ENCODE measurements around the gene RBM19.

RBM19 gene

GRCh38 chr12:113783811-113784210, 182.3 kb downstream of the RBM19 start:
- Histone ChIP-seq H3K36me3 (ENCODE audit: insufficient read depth, low read length) (no peaks in the 10 kb centered on the region), H3K9ac (ENCODE audit: low read depth, low read length) (no peak overlapping the region), H3K4me1 (ENCODE audit: insufficient read depth, low read length) (peaks cover 6% of the 10 kb centered on the region; the same call in 1 of the 2 replicates)

GRCh38 chr12:113782873-113783272, 183.3 kb downstream of the RBM19 start:
- Histone ChIP-seq H3K4me1 (ENCODE audit: insufficient read depth, low read length) (peaks cover 6% of the 10 kb centered on the region; the same call in 1 of the 2 replicates), H3K9me3 (ENCODE audit: control insufficient read depth, insufficient read depth, low read length) (no peaks in the 10 kb centered on the region; the same call in 1 of the 2 replicates), H3K9ac (ENCODE audit: low read depth, low read length) (no peak overlapping the region), H3K36me3 (ENCODE audit: insufficient read depth, low read length) (no peaks in the 10 kb centered on the region)

More at GRCh38 chr12:113783811-113784210, 182.3 kb downstream of the RBM19 start:
- no peaks in the 10 kb centered on the region; the same call in 1 of the 2 replicates for H3K9me3 ChIP-seq (ENCODE audit: control insufficient read depth, insufficient read depth, low read length)

- Histone ChIP-seq H3K4me1 (ENCODE audit: insufficient read depth, low read length) (peaks cover 6% of the 10 kb centered on the region; the same call in 1 of the 2 replicates), H3K36me3 (ENCODE audit: insufficient read depth, low read length) (no peaks in the 10 kb centered on the region), H3K9ac (ENCODE audit: low read depth, low read length) (no peak overlapping the region), H3K9me3 (ENCODE audit: control insufficient read depth, insufficient read depth, low read length) (no peaks in the 10 kb centered on the region; the same call in 1 of the 2 replicates)
Measured at GRCh38 chr12:113781415-113782198, 184.5 kb downstream of the RBM19 start.

- Histone ChIP-seq H3K9me3 (ENCODE audit: control insufficient read depth, insufficient read depth, low read length) (no peaks in the 10 kb centered on the region; the same call in 1 of the 2 replicates), H3K9ac (ENCODE audit: low read depth, low read length) (no peak overlapping the region), H3K36me3 (ENCODE audit: insufficient read depth, low read length) (no peaks in the 10 kb centered on the region), H3K4me1 (ENCODE audit: insufficient read depth, low read length) (0 out of 2 replicates have a peak, but pooled peaks cover 6% of the 10 kb centered on the region)
Measured at GRCh38 chr12:113779774-113780173, 186.4 kb downstream of the RBM19 start.

- Histone ChIP-seq H3K36me3 (ENCODE audit: insufficient read depth, low read length) (no peaks in the 10 kb centered on the region), H3K9ac (ENCODE audit: low read depth, low read length) (no peak overlapping the region), H3K9me3 (ENCODE audit: control insufficient read depth, insufficient read depth, low read length) (no peaks in the 10 kb centered on the region; the same call in 1 of the 2 replicates), H3K4me1 (ENCODE audit: insufficient read depth, low read length) (0 out of 2 replicates have a peak, but pooled peaks cover 6% of the 10 kb centered on the region)
Measured at GRCh38 chr12:113778432-113779132, 187.5 kb downstream of the RBM19 start.

GRCh38 chr12:113777751-113778150, 188.4 kb downstream of the RBM19 start:
- no peaks in the 10 kb centered on the region; the same call in 1 of the 2 replicates for H3K9me3 ChIP-seq (ENCODE audit: control insufficient read depth, insufficient read depth, low read length)
- H3K4me1 ChIP-seq (ENCODE audit: insufficient read depth, low read length) = no peaks in the 10 kb centered on the region
- H3K9ac ChIP-seq (ENCODE audit: low read depth, low read length) = no peak overlapping the region

GRCh38 chr12:113776536-113776935, 189.6 kb downstream of the RBM19 start:
- H3K9ac ChIP-seq (ENCODE audit: low read depth, low read length) = no peak overlapping the region
- no peaks in the 10 kb centered on the region for H3K36me3 ChIP-seq (ENCODE audit: insufficient read depth, low read length)
- H3K4me1 ChIP-seq (ENCODE audit: insufficient read depth, low read length) = no peaks in the 10 kb centered on the region
- H3K9me3 ChIP-seq (ENCODE audit: control insufficient read depth, insufficient read depth, low read length) = no peaks in the 10 kb centered on the region; the same call in 1 of the 2 replicates

More at GRCh38 chr12:113777751-113778150, 188.4 kb downstream of the RBM19 start:
- H3K36me3 ChIP-seq (ENCODE audit: insufficient read depth, low read length) = no peaks in the 10 kb centered on the region

- no peak overlapping the region for H3K9ac ChIP-seq (ENCODE audit: low read depth, low read length)
- no peaks in the 10 kb centered on the region for H3K36me3 ChIP-seq (ENCODE audit: insufficient read depth, low read length)
- no peaks in the 10 kb centered on the region for H3K4me1 ChIP-seq (ENCODE audit: insufficient read depth, low read length)
- no peaks in the 10 kb centered on the region for H3K9me3 ChIP-seq (ENCODE audit: control insufficient read depth, insufficient read depth, low read length)
Measured at GRCh38 chr12:113774526-113774925, 191.6 kb downstream of the RBM19 start.

GRCh38 chr12:113772505-113773030, 193.6 kb downstream of the RBM19 start:
- peaks cover under 1% of the 10 kb centered on the region; the same call in 1 of the 2 replicates for H3K4me1 ChIP-seq (ENCODE audit: insufficient read depth, low read length)
- H3K9ac ChIP-seq (ENCODE audit: low read depth, low read length) = peak overlapping the region; percentile 86; the same call in 1 of the 2 replicates
- no peaks in the 10 kb centered on the region for H3K9me3 ChIP-seq (ENCODE audit: control insufficient read depth, insufficient read depth, low read length)
- no peaks in the 10 kb centered on the region for H3K36me3 ChIP-seq (ENCODE audit: insufficient read depth, low read length)

GRCh38 chr12:113770389-113770865, 195.7 kb downstream of the RBM19 start:
- no peak overlapping the region for H3K9ac ChIP-seq (ENCODE audit: low read depth, low read length)
- no peaks in the 10 kb centered on the region for H3K9me3 ChIP-seq (ENCODE audit: control insufficient read depth, insufficient read depth, low read length)
- H3K36me3 ChIP-seq (ENCODE audit: insufficient read depth, low read length) = no peaks in the 10 kb centered on the region
- peaks cover 9% of the 10 kb centered on the region for H3K4me1 ChIP-seq (ENCODE audit: insufficient read depth, low read length)

- Histone ChIP-seq H3K9ac (ENCODE audit: low read depth, low read length) (no peak overlapping the region), H3K4me1 (ENCODE audit: insufficient read depth, low read length) (peaks cover 9% of the 10 kb centered on the region), H3K9me3 (ENCODE audit: control insufficient read depth, insufficient read depth, low read length) (no peaks in the 10 kb centered on the region), H3K36me3 (ENCODE audit: insufficient read depth, low read length) (no peaks in the 10 kb centered on the region)
Measured at GRCh38 chr12:113769305-113769704, 196.8 kb downstream of the RBM19 start.

- peaks cover 9% of the 10 kb centered on the region for H3K4me1 ChIP-seq (ENCODE audit: insufficient read depth, low read length)
- H3K9me3 ChIP-seq (ENCODE audit: control insufficient read depth, insufficient read depth, low read length) = no peaks in the 10 kb centered on the region
Measured at GRCh38 chr12:113768850-113769249, 197.3 kb downstream of the RBM19 start.

GRCh38 chr12:113766879-113767878, 198.9 kb downstream of the RBM19 start:
- no peak overlapping the region for H3K9ac ChIP-seq (ENCODE audit: low read depth, low read length)
- H3K36me3 ChIP-seq (ENCODE audit: insufficient read depth, low read length) = no peaks in the 10 kb centered on the region
- H3K4me1 ChIP-seq (ENCODE audit: insufficient read depth, low read length) = peaks cover 10% of the 10 kb centered on the region
- H3K9me3 ChIP-seq (ENCODE audit: control insufficient read depth, insufficient read depth, low read length) = no peaks in the 10 kb centered on the region

More at GRCh38 chr12:113768850-113769249, 197.3 kb downstream of the RBM19 start:
- H3K36me3 ChIP-seq (ENCODE audit: insufficient read depth, low read length) = no peaks in the 10 kb centered on the region
- H3K9ac ChIP-seq (ENCODE audit: low read depth, low read length) = no peak overlapping the region
